ENCODE measurements around the gene TPM2. TPM values are rescaled to one million over a fixed set of nuclear protein-coding genes. Genes with fewer than 3 reads are reported as not detected.
A peak's percentile ranks its signal among the peaks of the same experiment; 100 is the strongest.

The TPM2 gene
- total RNA-seq, 1 donor from 2014 or later = 4,180 TPM

- peak within 1 kb of the TSS; percentile 76 to 91 (median 90) for H3K4me3 ChIP-seq (ENCODE audit: low read length in 3 of 3)
- H3K9ac ChIP-seq (ENCODE audit: low read depth in 1 of 3, low read length in 3 of 3) = peak within 1 kb of the TSS; percentile 95 to 99 (median 99)
- peak within 1 kb of the TSS; percentile 99 for H3K27ac ChIP-seq (ENCODE audit: low read depth, low read length)
- H3K9me3 ChIP-seq (ENCODE audit: control insufficient read depth in 3 of 3, low read length in 3 of 3) = no peaks in the 10 kb centered on the region
- H3K27me3 ChIP-seq (ENCODE audit: control insufficient read depth in 3 of 3, insufficient read depth in 3 of 3, low read length in 3 of 3) = no peaks in the 10 kb centered on the region
- H3K4me1 ChIP-seq (ENCODE audit: control insufficient read depth in 3 of 3, insufficient read depth in 3 of 3, low read length in 3 of 3) = peaks cover 26 to 44% (median 28%) of the 10 kb centered on the region in 3 donors
- peaks cover 9 to 11% (median 11%) of the 10 kb centered on the region in 3 donors for H3K36me3 ChIP-seq (ENCODE audit: control insufficient read depth in 3 of 3, insufficient read depth in 3 of 3, low read length in 3 of 3)
These were observed 31.4 kb downstream of the TPM2 start, which contains the start of gene CCDC107 for GRCh38 chr9:35658137-35658967. TSS of gene CCDC107 (plus strand) at chr9:35658292. CDS start at chr9:35658380, 88 bp downstream.

GRCh38 chr9:35657546-35658136 is 32.1 kb downstream of the TPM2 start, which contains the start of gene RMRP:
TSS of gene RMRP (minus strand) at chr9:35658019.
- Histone ChIP-seq H3K4me3 (ENCODE audit: low read length in 3 of 3) (peak within 1 kb of the TSS; percentile 76 to 91 (median 90)), H3K27me3 (ENCODE audit: control insufficient read depth in 3 of 3, insufficient read depth in 3 of 3, low read length in 3 of 3) (no peaks in the 10 kb centered on the region), H3K9me3 (ENCODE audit: control insufficient read depth in 3 of 3, low read length in 3 of 3) (no peaks in the 10 kb centered on the region), H3K9ac (ENCODE audit: low read depth in 1 of 3, low read length in 3 of 3) (peak within 1 kb of the TSS; percentile 95 to 99 (median 99)), H3K27ac (ENCODE audit: low read depth, low read length) (peak within 1 kb of the TSS; percentile 99), H3K4me1 (ENCODE audit: control insufficient read depth in 3 of 3, insufficient read depth in 3 of 3, low read length in 3 of 3) (peaks cover 26 to 44% (median 28%) of the 10 kb centered on the region in 3 donors), H3K36me3 (ENCODE audit: control insufficient read depth in 3 of 3, insufficient read depth in 3 of 3, low read length in 3 of 3) (peaks cover 9 to 11% (median 11%) of the 10 kb centered on the region in 3 donors)

- peak overlapping the region; percentile 95 to 99 (median 99) for H3K9ac ChIP-seq (ENCODE audit: low read depth in 1 of 3, low read length in 3 of 3)
- H3K4me3 ChIP-seq (ENCODE audit: low read length in 3 of 3) = peak overlapping the region; percentile 60 to 76 (median 75)
- no peaks in the 10 kb centered on the region for H3K9me3 ChIP-seq (ENCODE audit: control insufficient read depth in 3 of 3, low read length in 3 of 3)
- peak overlapping the region; percentile 99 for H3K27ac ChIP-seq (ENCODE audit: low read depth, low read length)
- H3K36me3 ChIP-seq (ENCODE audit: control insufficient read depth in 3 of 3, insufficient read depth in 3 of 3, low read length in 3 of 3) = peaks cover 9 to 11% (median 11%) of the 10 kb centered on the region in 3 donors
- no peaks in the 10 kb centered on the region for H3K27me3 ChIP-seq (ENCODE audit: control insufficient read depth in 3 of 3, insufficient read depth in 3 of 3, low read length in 3 of 3)
- H3K4me1 ChIP-seq (ENCODE audit: control insufficient read depth in 3 of 3, insufficient read depth in 3 of 3, low read length in 3 of 3) = peaks cover 26 to 39% (median 28%) of the 10 kb centered on the region in 3 donors
These were observed 32.7 kb downstream of the TPM2 start for GRCh38 chr9:35656831-35657545.

GRCh38 chr9:35656348-35656747 is 33.4 kb downstream of the TPM2 start:
- no peak overlapping the region for H3K9ac ChIP-seq (ENCODE audit: low read depth in 1 of 3, low read length in 3 of 3)
- H3K27ac ChIP-seq (ENCODE audit: low read depth, low read length) = peak overlapping the region; percentile 99
- H3K9me3 ChIP-seq (ENCODE audit: control insufficient read depth in 3 of 3, low read length in 3 of 3) = no peaks in the 10 kb centered on the region
- peaks cover 9 to 11% (median 11%) of the 10 kb centered on the region in 3 donors for H3K36me3 ChIP-seq (ENCODE audit: control insufficient read depth in 3 of 3, insufficient read depth in 3 of 3, low read length in 3 of 3)
- no peaks in the 10 kb centered on the region for H3K27me3 ChIP-seq (ENCODE audit: control insufficient read depth in 3 of 3, insufficient read depth in 3 of 3, low read length in 3 of 3)
- no peak overlapping the region for H3K4me3 ChIP-seq (ENCODE audit: low read length in 3 of 3)
- peaks cover 26 to 35% (median 28%) of the 10 kb centered on the region in 3 donors for H3K4me1 ChIP-seq (ENCODE audit: control insufficient read depth in 3 of 3, insufficient read depth in 3 of 3, low read length in 3 of 3)

GRCh38 chr9:35653611-35654010 is 36.1 kb downstream of the TPM2 start:
- H3K36me3 ChIP-seq (ENCODE audit: control insufficient read depth in 3 of 3, insufficient read depth in 3 of 3, low read length in 3 of 3) = no peaks in the 10 kb centered on the region
- H3K4me3 ChIP-seq (ENCODE audit: low read length in 3 of 3) = no peak overlapping the region
- H3K9me3 ChIP-seq (ENCODE audit: control insufficient read depth in 3 of 3, low read length in 3 of 3) = no peaks in the 10 kb centered on the region
- no peaks in the 10 kb centered on the region for H3K27me3 ChIP-seq (ENCODE audit: control insufficient read depth in 3 of 3, insufficient read depth in 3 of 3, low read length in 3 of 3)
- H3K9ac ChIP-seq (ENCODE audit: low read depth in 1 of 3, low read length in 3 of 3) = no peak overlapping the region
- H3K27ac ChIP-seq (ENCODE audit: low read depth, low read length) = no peak overlapping the region
- peaks cover 7 to 14% (median 10%) of the 10 kb centered on the region in 3 donors for H3K4me1 ChIP-seq (ENCODE audit: control insufficient read depth in 3 of 3, insufficient read depth in 3 of 3, low read length in 3 of 3)

GRCh38 chr9:35652829-35653209 is 36.9 kb downstream of the TPM2 start:
- no peak overlapping the region for H3K27ac ChIP-seq (ENCODE audit: low read depth, low read length)
- H3K9ac ChIP-seq (ENCODE audit: low read depth in 1 of 3, low read length in 3 of 3) = no peak overlapping the region
- no peaks in the 10 kb centered on the region for H3K9me3 ChIP-seq (ENCODE audit: control insufficient read depth in 3 of 3, low read length in 3 of 3)

GRCh38 chr9:35651956-35652828 is 37.5 kb downstream of the TPM2 start:
- Histone ChIP-seq H3K9ac (ENCODE audit: low read depth in 1 of 3, low read length in 3 of 3) (no peak overlapping the region), H3K4me3 (ENCODE audit: low read length in 3 of 3) (no peak overlapping the region), H3K4me1 (ENCODE audit: control insufficient read depth in 3 of 3, insufficient read depth in 3 of 3, low read length in 3 of 3) (peaks cover 7 to 13% (median 8%) of the 10 kb centered on the region in 3 donors), H3K9me3 (ENCODE audit: control insufficient read depth in 3 of 3, low read length in 3 of 3) (no peaks in the 10 kb centered on the region), H3K36me3 (ENCODE audit: control insufficient read depth in 3 of 3, insufficient read depth in 3 of 3, low read length in 3 of 3) (no peaks in the 10 kb centered on the region), H3K27ac (ENCODE audit: low read depth, low read length) (no peak overlapping the region), H3K27me3 (ENCODE audit: control insufficient read depth in 3 of 3, insufficient read depth in 3 of 3, low read length in 3 of 3) (no peaks in the 10 kb centered on the region)

More at GRCh38 chr9:35652829-35653209, 36.9 kb downstream of the TPM2 start:
- no peak overlapping the region for H3K4me3 ChIP-seq (ENCODE audit: low read length in 3 of 3)
- peaks cover 7 to 14% (median 10%) of the 10 kb centered on the region in 3 donors for H3K4me1 ChIP-seq (ENCODE audit: control insufficient read depth in 3 of 3, insufficient read depth in 3 of 3, low read length in 3 of 3)
- no peaks in the 10 kb centered on the region for H3K36me3 ChIP-seq (ENCODE audit: control insufficient read depth in 3 of 3, insufficient read depth in 3 of 3, low read length in 3 of 3)
- no peaks in the 10 kb centered on the region for H3K27me3 ChIP-seq (ENCODE audit: control insufficient read depth in 3 of 3, insufficient read depth in 3 of 3, low read length in 3 of 3)

- Histone ChIP-seq H3K9me3 (ENCODE audit: control insufficient read depth in 3 of 3, low read length in 3 of 3) (no peaks in the 10 kb centered on the region), H3K27me3 (ENCODE audit: control insufficient read depth in 3 of 3, insufficient read depth in 3 of 3, low read length in 3 of 3) (no peaks in the 10 kb centered on the region), H3K36me3 (ENCODE audit: control insufficient read depth in 3 of 3, insufficient read depth in 3 of 3, low read length in 3 of 3) (no peaks in the 10 kb centered on the region), H3K4me3 (ENCODE audit: low read length in 3 of 3) (no peak within 1 kb of the TSS), H3K27ac (ENCODE audit: low read depth, low read length) (no peak within 1 kb of the TSS), H3K4me1 (ENCODE audit: control insufficient read depth in 3 of 3, insufficient read depth in 3 of 3, low read length in 3 of 3) (peaks cover 6 to 21% (median 15%) of the 10 kb centered on the region in 3 donors), H3K9ac (ENCODE audit: low read depth in 1 of 3, low read length in 3 of 3) (no peak within 1 kb of the TSS)
These were observed 39.2 kb downstream of the TPM2 start, which contains the start of gene SIT1 for GRCh38 chr9:35650341-35651158. TSS of gene SIT1 (minus strand) at chr9:35650931. CDS start at chr9:35650853, 78 bp downstream.

Data from skeletal muscle tissue (tissue), 4 donors.